ENCODE measurements around the gene PRKG2. TPM values are rescaled to one million over a fixed set of nuclear protein-coding genes. Genes with fewer than 3 reads are reported as not detected.

PRKG2 gene
- total RNA-seq, 1 donor from 2014 or later: 1.2 TPM

DNA sequence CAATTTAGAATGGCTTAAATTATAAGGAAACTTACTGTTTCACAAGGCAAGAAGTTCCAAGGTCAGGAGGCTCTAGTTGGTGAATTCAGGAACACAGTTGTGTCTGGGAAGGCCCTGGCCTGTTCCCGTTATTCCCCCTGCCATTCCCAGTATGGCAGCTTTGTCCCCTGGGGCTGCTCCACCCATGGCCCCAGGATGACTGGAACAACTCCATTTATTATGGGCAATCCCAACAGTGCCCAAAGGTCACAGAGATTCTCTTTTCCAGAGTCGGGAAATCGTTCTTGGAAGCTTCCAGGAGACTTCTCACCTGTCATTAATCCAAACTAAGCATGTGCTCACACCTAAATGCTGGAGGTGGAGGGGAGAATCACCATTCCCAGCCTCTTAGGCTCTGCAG lies 2.8 kb upstream of the PRKG2 start:
- no peak overlapping the region for H3K4me3 ChIP-seq (ENCODE audit: low read depth, low read length)
- no peak for TF ChIP-seq CTCF (conservative IDR thresholded peaks at IDR 0.05; ENCODE audit: low read depth, low read length)
- DNase-seq (ENCODE audit: low read depth): no peak

- TF ChIP-seq CTCF (conservative IDR thresholded peaks at IDR 0.05; ENCODE audit: low read depth, low read length): peak; percentile 14
- DNase-seq (ENCODE audit: low read depth): no peak
- H3K4me3 ChIP-seq (ENCODE audit: low read depth, low read length): no peak overlapping the region
These were observed 909 bp upstream of the PRKG2 start for GRCh38 chr4:81215931-81216330.

- no peak for TF ChIP-seq CTCF (conservative IDR thresholded peaks at IDR 0.05; ENCODE audit: low read depth, low read length)
- peak overlapping the region; percentile 52 for H3K4me3 ChIP-seq (ENCODE audit: low read depth, low read length)
- DNase-seq (ENCODE audit: low read depth): no peak
These were observed 710 bp downstream of the PRKG2 start for GRCh38 chr4:81214144-81214880.

GRCh38 chr4:81213671-81214070 lies 1.4 kb downstream of the PRKG2 start:
- H3K4me3 ChIP-seq (ENCODE audit: low read depth, low read length): no peak overlapping the region
- TF ChIP-seq CTCF (conservative IDR thresholded peaks at IDR 0.05; ENCODE audit: low read depth, low read length): no peak

DNA sequence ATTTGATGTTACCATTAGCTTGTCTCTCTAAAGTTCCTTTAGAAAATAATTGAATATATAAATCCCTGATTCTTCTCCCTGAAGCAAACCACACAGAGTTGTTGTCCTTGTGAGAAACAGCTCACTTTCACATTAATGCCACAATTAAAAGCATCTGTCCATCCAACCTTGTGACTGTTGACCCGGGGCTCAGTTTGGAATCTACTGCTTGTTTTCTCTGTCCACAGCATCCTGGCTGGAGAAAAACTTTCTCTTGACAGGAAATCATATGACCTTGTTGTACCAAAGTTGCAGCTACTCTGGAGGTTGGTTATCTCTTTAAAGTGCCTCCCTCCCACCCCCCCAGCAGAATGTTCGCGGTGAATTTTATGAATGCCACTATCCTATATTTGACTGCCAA lies 3.1 kb downstream of the PRKG2 start:
- no peak for DNase-seq (ENCODE audit: low read depth)
- TF ChIP-seq CTCF (conservative IDR thresholded peaks at IDR 0.05; ENCODE audit: low read depth, low read length): no peak
- no peak overlapping the region for H3K4me3 ChIP-seq (ENCODE audit: low read depth, low read length)

More at GRCh38 chr4:81213671-81214070, 1.4 kb downstream of the PRKG2 start:
- DNase-seq (ENCODE audit: low read depth): no peak

- TF ChIP-seq CTCF (conservative IDR thresholded peaks at IDR 0.05; ENCODE audit: low read depth, low read length): no peak
- H3K4me3 ChIP-seq (ENCODE audit: low read depth, low read length): no peak overlapping the region
- no peak for DNase-seq (ENCODE audit: low read depth)
These were observed 7.2 kb downstream of the PRKG2 start for GRCh38 chr4:81207828-81208227.

GRCh38 chr4:81205302-81205701 lies 9.7 kb downstream of the PRKG2 start:
- DNase-seq (ENCODE audit: low read depth): no peak
- no peak for TF ChIP-seq CTCF (conservative IDR thresholded peaks at IDR 0.05; ENCODE audit: low read depth, low read length)
- no peak overlapping the region for H3K4me3 ChIP-seq (ENCODE audit: low read depth, low read length)
